ENCODE results near the gene DTYMK.

- no peak for TF ChIP-seq EZH2phosphoT487 (IDR thresholded peaks at IDR 0.05; ENCODE audit: insufficient read depth, low read depth)
- TF ChIP-seq EZH2 (IDR thresholded peaks at IDR 0.05; ENCODE audit: insufficient read depth, poor library complexity, severe bottlenecking), result no peak
Observed at GRCh38 chr2:241632478-241633325, 53.9 kb downstream of the DTYMK start.
